ENCODE data around the gene INO80.

- TF ChIP-seq CTCF (IDR thresholded peaks at IDR 0.05), result no peak
- no peak for TF ChIP-seq POLR2A (IDR thresholded peaks at IDR 0.05)
These were observed 164.3 kb downstream of the INO80 start for GRCh38 chr15:40951764-40952163.
